ENCODE results near the gene APOH. TPM values are rescaled to one million over a fixed set of nuclear protein-coding genes. Genes with fewer than 3 reads are reported as not detected.

Gene APOH
- total RNA-seq, 1 experiment from 2014 or later = not detected

DNA sequence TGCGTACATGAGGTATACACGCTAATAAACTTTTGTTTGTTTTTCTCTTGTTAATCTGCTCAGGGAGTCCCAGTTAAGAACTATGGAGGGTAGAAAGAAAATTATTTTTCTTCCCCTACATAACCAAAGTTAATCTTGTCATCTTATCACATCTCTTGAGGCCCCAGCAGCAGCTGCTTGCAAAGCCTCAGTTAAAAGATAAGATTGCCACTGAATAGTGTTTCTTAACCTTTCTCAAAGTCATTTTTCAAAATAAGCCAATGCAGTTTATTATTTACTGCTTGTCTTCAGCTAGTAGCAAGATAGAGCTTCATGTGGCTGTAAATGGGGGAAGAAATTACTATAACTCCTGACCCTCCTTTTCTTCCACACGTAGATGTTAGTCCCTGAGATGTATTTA lies 21.5 kb upstream of the APOH start:
- TF ChIP-seq, protein P1, sequence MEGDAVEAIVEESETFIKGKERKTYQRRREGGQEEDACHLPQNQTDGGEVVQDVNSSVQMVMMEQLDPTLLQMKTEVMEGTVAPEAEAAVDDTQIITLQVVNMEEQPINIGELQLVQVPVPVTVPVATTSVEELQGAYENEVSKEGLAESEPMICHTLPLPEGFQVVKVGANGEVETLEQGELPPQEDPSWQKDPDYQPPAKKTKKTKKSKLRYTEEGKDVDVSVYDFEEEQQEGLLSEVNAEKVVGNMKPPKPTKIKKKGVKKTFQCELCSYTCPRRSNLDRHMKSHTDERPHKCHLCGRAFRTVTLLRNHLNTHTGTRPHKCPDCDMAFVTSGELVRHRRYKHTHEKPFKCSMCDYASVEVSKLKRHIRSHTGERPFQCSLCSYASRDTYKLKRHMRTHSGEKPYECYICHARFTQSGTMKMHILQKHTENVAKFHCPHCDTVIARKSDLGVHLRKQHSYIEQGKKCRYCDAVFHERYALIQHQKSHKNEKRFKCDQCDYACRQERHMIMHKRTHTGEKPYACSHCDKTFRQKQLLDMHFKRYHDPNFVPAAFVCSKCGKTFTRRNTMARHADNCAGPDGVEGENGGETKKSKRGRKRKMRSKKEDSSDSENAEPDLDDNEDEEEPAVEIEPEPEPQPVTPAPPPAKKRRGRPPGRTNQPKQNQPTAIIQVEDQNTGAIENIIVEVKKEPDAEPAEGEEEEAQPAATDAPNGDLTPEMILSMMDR (IDR thresholded peaks at IDR 0.05; ENCODE audit: unreplicated experiment) = no peak
- no peaks in the 10 kb centered on the region for H3K4me1 Mint-ChIP-seq (ENCODE audit: insufficient read depth, unreplicated experiment)
- no peak for DNase-seq (ENCODE audit: unreplicated experiment)
- H3K27me3 Mint-ChIP-seq (ENCODE audit: insufficient read depth, unreplicated experiment) = no peaks in the 10 kb centered on the region
- ChIA-PET POLR2A (no interaction called here), CTCF (interaction anchor here (0.6 kb wide), 1 partner anchor 390 kb away, joined by 3 read pairs; no protein-coding TSS in a partner anchor)
- no peaks in the 10 kb centered on the region for H3K9me3 Mint-ChIP-seq (ENCODE audit: unreplicated experiment)
- no peak overlapping the region for H3K4me3 Mint-ChIP-seq (ENCODE audit: unreplicated experiment)
- H3K36me3 Mint-ChIP-seq (ENCODE audit: insufficient read depth, unreplicated experiment) = no peaks in the 10 kb centered on the region
- intact Hi-C loops (cut with micrococcal nuclease) = no loop called here
- no TSS peak for BruUV-seq (replicated peaks)
- no peak overlapping the region for H3K27ac Mint-ChIP-seq (ENCODE audit: low read depth, unreplicated experiment)

GRCh38 chr17:66248285-66248684 lies 19.1 kb upstream of the APOH start:
- no peaks in the 10 kb centered on the region for H3K27me3 Mint-ChIP-seq (ENCODE audit: insufficient read depth, unreplicated experiment)
- TF ChIP-seq, protein P1 (IDR thresholded peaks at IDR 0.05; ENCODE audit: unreplicated experiment) = no peak

DNA sequence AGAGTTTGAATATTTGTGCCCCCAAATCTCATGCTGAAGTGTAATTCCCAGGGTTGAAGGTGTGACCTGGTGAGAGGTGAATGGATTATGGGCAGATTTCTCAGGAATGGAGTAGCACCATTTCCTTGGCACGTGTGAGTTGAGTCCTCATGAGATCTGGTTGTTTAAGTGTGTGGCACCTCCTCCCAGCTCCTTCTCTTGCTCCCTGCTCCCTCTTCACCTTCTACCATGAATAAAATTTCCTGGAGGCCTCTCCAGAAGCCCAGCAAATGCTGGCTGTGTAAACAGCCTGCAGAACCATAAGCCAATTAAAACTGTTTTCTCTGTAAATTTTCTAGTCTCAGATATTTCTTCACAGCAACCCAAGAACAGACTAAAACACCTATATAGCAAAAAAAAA lies 12.6 kb upstream of the APOH start:
- ChIA-PET POLR2A (no interaction called here), CTCF (interaction anchor here (0.6 to 1.3 kb wide), 4 partner anchors 13 to 469 kb away, joined by 3 to 7 read pairs (median 4); no protein-coding TSS in a partner anchor)
- no peaks in the 10 kb centered on the region for H3K27me3 Mint-ChIP-seq (ENCODE audit: insufficient read depth, unreplicated experiment)
- no peak overlapping the region for H3K4me3 Mint-ChIP-seq (ENCODE audit: unreplicated experiment)
- H3K36me3 Mint-ChIP-seq (ENCODE audit: insufficient read depth, unreplicated experiment) = no peaks in the 10 kb centered on the region
- H3K27ac Mint-ChIP-seq (ENCODE audit: low read depth, unreplicated experiment) = no peak overlapping the region
- TF ChIP-seq, protein P1 (IDR thresholded peaks at IDR 0.05; ENCODE audit: unreplicated experiment) = no peak
- no peaks in the 10 kb centered on the region for H3K9me3 Mint-ChIP-seq (ENCODE audit: unreplicated experiment)
- intact Hi-C loops (cut with micrococcal nuclease) = no loop called here
- no peak for DNase-seq (ENCODE audit: unreplicated experiment)
- no peaks in the 10 kb centered on the region for H3K4me1 Mint-ChIP-seq (ENCODE audit: insufficient read depth, unreplicated experiment)
- no TSS peak for BruUV-seq (replicated peaks)

More at GRCh38 chr17:66248285-66248684, 19.1 kb upstream of the APOH start:
- Mint-ChIP-seq H3K36me3 (ENCODE audit: insufficient read depth, unreplicated experiment) (no peaks in the 10 kb centered on the region), H3K4me1 (ENCODE audit: insufficient read depth, unreplicated experiment) (no peaks in the 10 kb centered on the region), H3K4me3 (ENCODE audit: unreplicated experiment) (no peak overlapping the region), H3K27ac (ENCODE audit: low read depth, unreplicated experiment) (no peak overlapping the region), H3K9me3 (ENCODE audit: unreplicated experiment) (no peaks in the 10 kb centered on the region)
- no peak for DNase-seq (ENCODE audit: unreplicated experiment)
- no TSS peak for BruUV-seq (replicated peaks)
- ChIA-PET POLR2A (no interaction called here), CTCF (interaction anchor here (0.5 to 0.6 kb wide), 3 partner anchors 28 to 658 kb away, joined by 3 to 4 read pairs (median 3); no protein-coding TSS in a partner anchor)
- intact Hi-C loops (cut with micrococcal nuclease) = no loop called here

- ChIA-PET CTCF (interaction anchor here (0.5 kb wide), 1 partner anchor 38 kb away, joined by 3 read pairs; no protein-coding TSS in a partner anchor), POLR2A (interaction anchor here (0.7 kb wide), 1 partner anchor 233 kb away, joined by 3 read pairs; no protein-coding TSS in a partner anchor)
- H3K36me3 Mint-ChIP-seq (ENCODE audit: insufficient read depth, unreplicated experiment) = no peaks in the 10 kb centered on the region
- no peak overlapping the region for H3K4me3 Mint-ChIP-seq (ENCODE audit: unreplicated experiment)
- intact Hi-C loops (cut with micrococcal nuclease) = no loop called here
- H3K9me3 Mint-ChIP-seq (ENCODE audit: unreplicated experiment) = no peaks in the 10 kb centered on the region
- TF ChIP-seq, protein P1 (IDR thresholded peaks at IDR 0.05; ENCODE audit: unreplicated experiment) = no peak
- H3K27me3 Mint-ChIP-seq (ENCODE audit: insufficient read depth, unreplicated experiment) = no peaks in the 10 kb centered on the region
- no peaks in the 10 kb centered on the region for H3K4me1 Mint-ChIP-seq (ENCODE audit: insufficient read depth, unreplicated experiment)
- no peak for DNase-seq (ENCODE audit: unreplicated experiment)
- no TSS peak for BruUV-seq (replicated peaks)
- no peak overlapping the region for H3K27ac Mint-ChIP-seq (ENCODE audit: low read depth, unreplicated experiment)
These were observed 11.4 kb upstream of the APOH start for GRCh38 chr17:66240630-66241029.

All from MCF 10A (cell line).